NCI-H146 treated with DMSO at 0.1 percent for 48 hours (cell line): ENCODE data around the gene GPRIN2.
"Not testable (repeated sequence)": the region's sequence is repeated elsewhere in the genome, so short reads cannot be mapped to it uniquely, and the experiment has no call there.

Experiments used
- DNase-seq: peaks from one replicate; lab custom pipeline; 2025; ENCODE audit not compliant: unreplicated experiment; lab: John Stamatoyannopoulos, UW

GPRIN2 gene

GRCh38 chr10:46556515-46557318, at the start of gene GPRIN2:
Gene GPRIN2 (minus strand): TSS chr10:46556658. CDS start chr10:46550736, 5,922 bp downstream.
- no peak for DNase-seq

- DNase-seq = not testable (repeated sequence)
These were observed 44.1 kb upstream of the GPRIN2 start for GRCh38 chr10:46600516-46600915.

GRCh38 chr10:46597616-46598246, 41.3 kb upstream of the GPRIN2 start:
- DNase-seq = not testable (repeated sequence)

- not testable (repeated sequence) for DNase-seq
These were observed 40.1 kb upstream of the GPRIN2 start for GRCh38 chr10:46596570-46596969.

GRCh38 chr10:46594453-46595063, 38.1 kb upstream of the GPRIN2 start:
- DNase-seq = not testable (repeated sequence)

GRCh38 chr10:46593307-46593706, 36.8 kb upstream of the GPRIN2 start:
- not testable (repeated sequence) for DNase-seq

- DNase-seq = not testable (repeated sequence)
These were observed 34.6 kb upstream of the GPRIN2 start for GRCh38 chr10:46591053-46591452.

GRCh38 chr10:46589589-46589988, 33.1 kb upstream of the GPRIN2 start:
- DNase-seq = not testable (repeated sequence)

- DNase-seq = not testable (repeated sequence)
These were observed 31.8 kb upstream of the GPRIN2 start for GRCh38 chr10:46588221-46588620.

- DNase-seq = not testable (repeated sequence)
These were observed 31.1 kb upstream of the GPRIN2 start for GRCh38 chr10:46587546-46587945.

- not testable (repeated sequence) for DNase-seq
These were observed 28.8 kb upstream of the GPRIN2 start for GRCh38 chr10:46585246-46585645.

GRCh38 chr10:46584196-46584595, 27.7 kb upstream of the GPRIN2 start:
- DNase-seq = not testable (repeated sequence)

- not testable (repeated sequence) for DNase-seq
These were observed 26.1 kb upstream of the GPRIN2 start for GRCh38 chr10:46582568-46582967.

GRCh38 chr10:46581997-46582396, 25.5 kb upstream of the GPRIN2 start:
- DNase-seq = not testable (repeated sequence)

GRCh38 chr10:46579378-46579777, 22.9 kb upstream of the GPRIN2 start:
- DNase-seq = not testable (repeated sequence)

GRCh38 chr10:46578474-46579178, 22.2 kb upstream of the GPRIN2 start, which contains the start of gene SYT15:
Gene SYT15 (plus strand): TSS chr10:46579128. CDS start chr10:46579169, 41 bp downstream.
- not testable (repeated sequence) for DNase-seq

- not testable (repeated sequence) for DNase-seq
These were observed 21.4 kb upstream of the GPRIN2 start for GRCh38 chr10:46577624-46578473.

- DNase-seq = not testable (repeated sequence)
These were observed 17.4 kb upstream of the GPRIN2 start for GRCh38 chr10:46573884-46574283.

- not testable (repeated sequence) for DNase-seq
These were observed 16.9 kb upstream of the GPRIN2 start for GRCh38 chr10:46573314-46573713.

GRCh38 chr10:46572765-46573164, 16.3 kb upstream of the GPRIN2 start:
- DNase-seq = not testable (repeated sequence)
